SK-N-SH (cell line): Measurements from ENCODE around the gene SPATA3. TPM values are rescaled to one million over a fixed set of nuclear protein-coding genes. Genes with fewer than 3 reads are reported as not detected.

Source experiments
- CTCF ChIA-PET: fragments of 300-600, 350-600 bp; formaldehyde crosslinking; extraction: SDS; loops from one replicate; lab custom pipeline; 2021; lab: Yijun Ruan, JAX
- POLR2A ChIA-PET: fragments of 350-600 bp; sonication (Branson Sonifier 250); formaldehyde crosslinking; extraction: SDS; loops from one replicate; lab custom pipeline; 2020; ENCODE audit warnings: antibody characterized with exemption, inconsistent platforms; lab: Yijun Ruan, JAX
- DNase-seq: peaks from one replicate; pipeline ENCODE4 v3.0.0; 2012
- H2AFZ ChIP-seq: fragments of 200-600 bp; sonication (generic); 2 replicates; pipeline ENCODE4 v1.8.1; 2016; ENCODE audit warnings: antibody characterized with exemption, mild to moderate bottlenecking, low read depth
- H3F3A ChIP-seq: fragments of 200-600 bp; sonication (generic); replicated peaks from 2 replicates; pipeline ENCODE3; 2016; ENCODE audit warnings: antibody characterized with exemption, mild to moderate bottlenecking; ENCODE audit not compliant: insufficient read depth
- H3K27ac ChIP-seq, 2 experiments: fragments of 200-500 bp in 1 of 2; fragments of 200-600 bp in 1 of 2; sonication (Bioruptor generic) in 1 of 2; sonication (generic), shearing (Covaris generic) in 1 of 2; 2 replicates each; pipeline versions ENCODE4 v1.5.1 to v1.6.1; 2014 to 2016; ENCODE audit warnings: low read depth in 2 of 2, inconsistent platforms in 1 of 2, low read length in 1 of 2, mild to moderate bottlenecking in 1 of 2, mixed read lengths in 1 of 2
- H3K27me3 ChIP-seq: fragments of 200-600 bp; sonication (generic), shearing (Covaris generic); 2 replicates; pipeline ENCODE4 v1.6.1; 2016; ENCODE audit warnings: mixed run types; ENCODE audit not compliant: insufficient read depth
- H3K36me3 ChIP-seq, 2 experiments: fragments of 200-500 bp in 1 of 2; fragments of 200-600 bp in 1 of 2; sonication (Bioruptor generic) in 1 of 2; sonication (generic) in 1 of 2; replicated peaks in 1 of 2; 2 replicates each; pipeline versions ENCODE3 to v1.5.1; 2014 to 2016; ENCODE audit warnings: low read length in 1 of 2, mild to moderate bottlenecking in 1 of 2; ENCODE audit not compliant: insufficient read depth in 2 of 2, control insufficient read depth in 1 of 2
- H3K4me1 ChIP-seq, 2 experiments: fragments of 200-500 bp in 1 of 2; fragments of 200-600 bp in 1 of 2; sonication (Bioruptor generic) in 1 of 2; sonication (generic), shearing (Covaris generic) in 1 of 2; 2 replicates each; pipeline versions ENCODE4 v1.5.1 to v1.6.1; 2014 to 2016; ENCODE audit warnings: low read depth in 1 of 2, low read length in 1 of 2, mixed run types in 1 of 2; ENCODE audit not compliant: insufficient read depth in 2 of 2, control insufficient read depth in 1 of 2
- H3K4me2 ChIP-seq: fragments of 200-600 bp; sonication (generic), shearing (Covaris generic); 2 replicates; pipeline ENCODE4 v1.6.1; 2017; ENCODE audit warnings: mixed run types
- H3K4me3 ChIP-seq, 2 experiments: fragments of 200-500 bp in 1 of 2; fragments of 200-600 bp in 1 of 2; sonication (Bioruptor generic) in 1 of 2; sonication (generic), shearing (Covaris generic) in 1 of 2; 2 replicates each; pipeline versions ENCODE4 v1.5.1 to v1.8.1; 2014 to 2016; ENCODE audit warnings: low read depth in 2 of 2, inconsistent platforms in 1 of 2, low read length in 1 of 2, mild to moderate bottlenecking in 1 of 2, mixed read lengths in 1 of 2, moderate library complexity in 1 of 2
- H3K79me2 ChIP-seq: fragments of 200-600 bp; sonication (generic); 2 replicates; pipeline ENCODE4 v1.8.1; 2017; ENCODE audit warnings: mild to moderate bottlenecking; ENCODE audit not compliant: insufficient read depth
- H3K9ac ChIP-seq: fragments of 200-600 bp; sonication (generic); 2 replicates; pipeline ENCODE4 v1.6.1; 2017; ENCODE audit warnings: mixed run types
- H3K9me2 ChIP-seq: fragments of 200-600 bp; sonication (generic); 2 replicates; pipeline ENCODE4 v1.6.1; 2017; ENCODE audit warnings: mixed run types
- H3K9me3 ChIP-seq: fragments of 200-600 bp; sonication (generic); 2 replicates; pipeline ENCODE4 v1.6.1; 2017; ENCODE audit warnings: mixed run types, mild to moderate bottlenecking, moderate library complexity
- H4K20me1 ChIP-seq: fragments of 200-600 bp; sonication (generic); 2 replicates; pipeline ENCODE4 v1.6.1; 2017; ENCODE audit warnings: mild to moderate bottlenecking, mixed run types; ENCODE audit not compliant: insufficient read depth
- EP300 ChIP-seq, 2 experiments: IDR thresholded peaks; 2 replicates each; pipeline versions ENCODE4 v1.4.0 to v1.6.1; 2012; ENCODE audit warnings: borderline replicate concordance in 1 of 2, low read depth in 1 of 2, low read length in 1 of 2
- FOSL2 ChIP-seq: IDR thresholded peaks from 2 replicates; pipeline ENCODE4 v1.4.0; 2012; ENCODE audit warnings: low read depth, mild to moderate bottlenecking, moderate library complexity, borderline replicate concordance
- IRF3 ChIP-seq: fragments of 150-350 bp; IDR thresholded peaks from 2 replicates; pipeline ENCODE4 v1.6.1; 2016; ENCODE audit warnings: mild to moderate bottlenecking, low read depth, low read length
- MXI1 ChIP-seq: IDR thresholded peaks from 2 replicates; pipeline ENCODE4 v1.6.1; 2012; ENCODE audit warnings: mild to moderate bottlenecking, low read depth, low read length, improper control_type of control experiment
- NFIC ChIP-seq: IDR thresholded peaks from 2 replicates; pipeline ENCODE4 v1.4.0; 2012; ENCODE audit warnings: borderline replicate concordance
- NRF1 ChIP-seq: IDR thresholded peaks from 2 replicates; pipeline ENCODE4 v1.6.1; 2012; ENCODE audit warnings: low read depth, mild to moderate bottlenecking, low read length
- RAD21 ChIP-seq: IDR thresholded peaks from 2 replicates; pipeline ENCODE4 v1.6.1; 2012; ENCODE audit warnings: mild to moderate bottlenecking, low read length
- REST ChIP-seq: IDR thresholded peaks from 2 replicates; pipeline ENCODE4 v1.6.1; 2012; ENCODE audit warnings: mild to moderate bottlenecking, low read depth, low read length, moderate library complexity
- RXRA ChIP-seq: IDR thresholded peaks from 2 replicates; pipeline ENCODE4 v1.4.0; 2012; ENCODE audit warnings: low read depth, mild to moderate bottlenecking, borderline replicate concordance
- SMC3 ChIP-seq: IDR thresholded peaks from 2 replicates; pipeline ENCODE4 v1.6.1; 2012; ENCODE audit warnings: low read depth, low read length, improper control_type of control experiment
- TEAD4 ChIP-seq: IDR thresholded peaks from 2 replicates; pipeline ENCODE4 v1.4.0; 2012; ENCODE audit warnings: mild to moderate bottlenecking, borderline replicate concordance; ENCODE audit not compliant: insufficient read depth
- USF1 ChIP-seq: IDR thresholded peaks from 2 replicates; pipeline ENCODE4 v1.4.0; 2012; ENCODE audit warnings: low read depth, borderline replicate concordance
- USF2 ChIP-seq: fragments of 150-350 bp; IDR thresholded peaks from 2 replicates; pipeline ENCODE4 v1.6.1; 2017; ENCODE audit warnings: antibody characterized with exemption, low read length, low read depth, borderline replicate concordance
- YY1 ChIP-seq: IDR thresholded peaks from 2 replicates; pipeline ENCODE4 v1.4.0; 2012; ENCODE audit warnings: low read depth, mild to moderate bottlenecking
- ZBTB33 ChIP-seq: IDR thresholded peaks from 2 replicates; pipeline ENCODE4 v1.4.0; 2012; ENCODE audit warnings: low read depth, borderline replicate concordance
- WGBS: methylation state at CpG from one replicate; pipeline ENCODE4 v1.1.6; 2017; ENCODE audit warnings: low lambda C conversion rate; 5-methylcytosine and 5-hydroxymethylcytosine counted together
- polyA plus RNA-seq, 3 experiments: library from polyadenylated mRNA; depleted of rRNA; stranded (reverse); fragments of >200 nt; gene quantifications; 2 replicates each; pipeline ENCODE4 v1.2.3, GENCODE V29; 2012

The SPATA3 gene
- polyA plus RNA-seq, 1 of the 3 experiments (the other 2 are of a cell fraction), result not detected

- H3K27me3 ChIP-seq, result peaks cover 18% of the 10 kb centered on the region; the same call in 1 of the 2 replicates
- no peak overlapping the region for H3K9ac ChIP-seq
- TF ChIP-seq IRF3 (no peak), NRF1 (no peak), EP300 (IDR thresholded peaks at IDR 0.05; ENCODE audit: borderline replicate concordance in 1 of 2, low read depth in 1 of 2, low read length in 1 of 2) (no peak), REST (no peak), NFIC (no peak), RXRA (no peak), RAD21 (no peak), TEAD4 (no peak), ZBTB33 (no peak), USF1 (no peak), MXI1 (no peak), USF2 (no peak), SMC3 (no peak), YY1 (no peak), FOSL2 (no peak)
- H3K27ac ChIP-seq, result no peak overlapping the region
- no peaks in the 10 kb centered on the region for H3K4me1 ChIP-seq
- ChIA-PET CTCF (interaction anchor here (1.5 kb wide), 1 partner anchor 23 kb away, joined by 3 read pairs; no protein-coding TSS in a partner anchor), POLR2A (no interaction called here)
- no peaks in the 10 kb centered on the region for H3K9me2 ChIP-seq
- H3K4me2 ChIP-seq, result no peak overlapping the region
- no peaks in the 10 kb centered on the region for H4K20me1 ChIP-seq
- no peak overlapping the region for H2AFZ ChIP-seq
- no peaks in the 10 kb centered on the region for H3K9me3 ChIP-seq
- WGBS, result 73% methylated on average over 7 of the region's 9 CpGs
- no peak overlapping the region for H3K4me3 ChIP-seq
- DNase-seq, result no peak
- H3F3A ChIP-seq, result no peaks in the 10 kb centered on the region
- no peaks in the 10 kb centered on the region for H3K79me2 ChIP-seq
- H3K36me3 ChIP-seq, result no peaks in the 10 kb centered on the region
Measured at GRCh38 chr2:231029563-231029962, 33.6 kb downstream of the SPATA3 start.
